GM19351 (cell line): ENCODE measurements around the gene PAM.
"Not testable (repeated sequence)": the region's sequence is repeated elsewhere in the genome, so short reads cannot be mapped to it uniquely, and the experiment has no call there.

Source experiments
- ATAC-seq: cut with Tn5 transposase; IDR thresholded peaks from one replicate; pipeline ENCODE4 v1.9.1; 2021; ENCODE audit warnings: mild to moderate bottlenecking, moderate library complexity; ENCODE audit not compliant: unreplicated experiment

Gene PAM

DNA sequence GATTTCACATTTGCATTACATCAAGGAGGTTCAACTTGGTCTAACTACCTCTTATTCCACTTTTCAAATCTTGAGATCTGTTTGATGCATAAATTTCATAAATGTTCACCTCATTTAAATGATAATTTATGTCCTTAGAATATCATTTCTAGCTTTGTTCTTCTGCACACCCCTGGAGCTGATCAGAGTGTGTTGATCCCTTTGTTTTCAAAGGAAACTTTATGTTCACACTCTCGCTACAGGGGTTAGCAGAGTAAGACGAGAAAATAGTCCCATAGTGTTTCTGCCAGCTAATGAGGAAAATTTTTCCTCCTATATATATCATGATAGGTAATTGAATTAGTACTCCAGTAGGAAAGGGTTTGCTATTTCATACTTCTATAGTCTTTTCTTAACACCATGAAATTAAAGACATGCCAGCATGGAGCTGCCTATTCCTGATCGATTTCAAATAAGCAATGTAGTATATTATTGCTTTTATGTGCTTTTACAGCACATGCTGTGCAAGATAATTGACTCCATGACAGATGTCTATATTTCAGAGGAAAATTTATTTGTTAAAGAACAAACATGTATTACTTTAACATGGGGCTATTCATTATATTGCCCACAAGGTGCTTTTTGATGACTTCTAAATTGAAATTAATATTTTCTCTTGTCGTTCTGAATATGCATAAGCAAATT lies 4.8 kb upstream of the PAM start:
- ATAC-seq = no peak

GRCh38 chr5:102751903-102752376 lies 3.2 kb upstream of the PAM start:
- ATAC-seq = not testable (repeated sequence)

DNA sequence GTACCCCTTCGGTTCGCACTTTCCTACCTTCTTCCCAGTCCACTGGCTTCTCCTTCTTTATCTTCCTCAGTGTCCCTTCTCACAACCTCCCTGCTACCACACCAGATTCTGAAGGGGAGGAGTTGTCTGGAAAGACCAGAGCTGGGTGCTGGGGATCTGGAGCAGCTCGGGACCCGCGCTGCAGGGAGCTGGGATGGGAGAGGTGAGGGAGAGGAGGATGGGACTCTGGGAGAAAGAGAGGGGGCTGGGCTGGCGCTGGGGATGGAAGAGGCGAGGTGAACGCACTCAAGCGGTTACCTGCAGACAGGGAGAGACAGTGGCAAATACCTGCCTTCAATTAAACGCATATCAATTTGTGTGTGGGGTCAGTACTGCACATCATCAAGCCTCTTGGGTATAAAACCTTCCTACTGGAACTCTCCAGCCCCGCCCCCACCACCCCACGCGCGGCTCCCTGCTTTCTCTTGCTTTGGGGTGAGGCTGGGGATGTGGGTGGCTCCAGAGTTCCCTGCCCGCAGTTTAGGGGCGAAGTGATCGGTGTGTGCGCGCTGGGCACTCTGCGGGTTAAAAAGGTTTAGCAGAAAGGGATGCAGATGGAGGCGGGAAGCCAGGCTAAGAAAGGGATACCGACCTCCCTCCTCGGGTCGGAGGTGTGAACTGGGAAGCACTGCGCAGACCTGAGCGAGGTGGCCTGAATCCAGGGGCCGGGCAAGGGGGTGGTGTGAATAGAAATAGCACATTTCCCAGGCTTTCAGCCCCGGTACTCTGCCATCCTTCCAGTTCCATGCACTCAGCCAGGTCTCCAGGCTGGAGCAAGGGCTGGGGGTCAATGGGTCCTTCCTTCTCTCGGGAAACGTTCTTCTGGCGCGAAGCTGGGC lies 977 bp upstream of the PAM start:
- ATAC-seq = no peak

GRCh38 chr5:102755686-102756371 lies 724 bp downstream of the PAM start:
- peak; percentile 69 for ATAC-seq

DNA sequence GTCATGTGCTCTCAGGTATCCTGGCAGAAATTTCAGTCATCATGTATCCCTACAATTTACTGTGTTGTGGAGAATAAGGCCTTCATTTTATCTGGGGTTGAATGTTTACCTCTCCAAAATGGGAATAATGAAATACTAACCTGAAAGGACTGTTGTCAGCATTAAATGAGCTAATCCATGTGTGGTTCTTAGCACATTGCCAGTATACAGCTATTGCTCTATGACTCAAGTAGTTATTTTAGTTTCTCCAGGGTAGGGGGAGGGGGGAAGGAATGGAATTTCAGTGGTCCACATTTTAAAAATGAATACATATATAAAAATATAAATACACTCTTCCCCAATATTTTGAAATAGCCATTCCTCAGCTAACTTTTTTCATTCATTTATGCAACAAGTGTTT lies 3.5 kb downstream of the PAM start:
- ATAC-seq = no peak

DNA sequence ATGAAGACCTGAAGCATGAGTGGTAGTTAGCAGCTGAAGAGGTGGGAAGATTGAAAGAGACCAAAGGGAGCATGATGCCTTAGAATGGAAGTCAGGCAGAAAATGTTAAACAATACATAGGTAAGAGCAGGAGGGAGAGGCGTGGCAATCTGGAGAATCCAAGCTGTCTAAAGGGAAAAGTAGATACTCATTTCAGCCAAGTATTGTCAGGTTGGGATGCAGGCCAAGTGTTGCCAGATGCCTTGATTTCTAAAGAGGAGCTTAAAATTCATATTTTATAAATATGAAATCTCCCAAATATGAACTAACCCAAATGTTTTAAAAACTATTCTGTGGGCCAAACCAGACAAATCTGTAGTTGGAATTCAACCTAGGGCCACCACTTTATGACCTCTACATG lies 4.2 kb downstream of the PAM start:
- no peak for ATAC-seq

DNA sequence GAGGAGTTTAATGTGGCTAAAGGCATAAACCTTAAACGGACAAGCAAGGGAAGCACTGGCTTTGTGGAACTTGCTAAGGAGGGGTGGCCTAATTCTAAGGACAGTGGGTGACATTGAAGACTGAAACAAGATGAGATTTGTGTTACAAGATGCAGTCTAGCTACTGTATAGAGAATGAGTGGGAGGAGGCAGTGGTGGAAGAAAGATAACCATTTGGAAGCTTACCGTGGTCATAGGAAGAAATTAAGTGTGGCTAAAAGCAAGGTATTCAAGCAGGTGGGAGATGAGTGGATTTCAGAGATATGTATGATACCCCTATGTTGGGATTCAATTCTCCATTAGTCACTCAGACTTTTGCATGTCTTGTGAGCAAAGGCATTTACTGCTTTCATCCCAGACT lies 4.6 kb downstream of the PAM start:
- no peak for ATAC-seq

DNA sequence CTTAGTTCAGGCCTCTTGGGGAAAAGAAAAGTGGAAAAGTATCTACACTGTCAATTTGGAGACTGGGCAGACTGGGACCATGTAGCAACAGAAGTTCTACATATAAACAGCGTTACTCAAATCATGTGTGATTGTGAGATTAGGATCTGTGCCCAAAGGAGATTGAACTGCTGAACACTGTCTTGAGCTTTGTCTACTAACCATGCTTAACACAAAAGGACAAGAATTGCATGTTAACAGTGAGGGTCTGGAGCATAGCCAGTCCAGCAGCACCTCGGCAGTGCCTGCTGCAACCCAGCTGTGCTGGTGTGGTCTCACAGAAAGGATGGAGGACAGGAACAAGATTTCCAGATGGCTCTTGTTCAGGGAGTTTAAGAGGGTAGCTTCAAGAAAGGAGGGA lies 5.7 kb downstream of the PAM start:
- ATAC-seq = no peak

GRCh38 chr5:102762095-102762534 lies 7.0 kb downstream of the PAM start:
- peak; percentile 69 for ATAC-seq

DNA sequence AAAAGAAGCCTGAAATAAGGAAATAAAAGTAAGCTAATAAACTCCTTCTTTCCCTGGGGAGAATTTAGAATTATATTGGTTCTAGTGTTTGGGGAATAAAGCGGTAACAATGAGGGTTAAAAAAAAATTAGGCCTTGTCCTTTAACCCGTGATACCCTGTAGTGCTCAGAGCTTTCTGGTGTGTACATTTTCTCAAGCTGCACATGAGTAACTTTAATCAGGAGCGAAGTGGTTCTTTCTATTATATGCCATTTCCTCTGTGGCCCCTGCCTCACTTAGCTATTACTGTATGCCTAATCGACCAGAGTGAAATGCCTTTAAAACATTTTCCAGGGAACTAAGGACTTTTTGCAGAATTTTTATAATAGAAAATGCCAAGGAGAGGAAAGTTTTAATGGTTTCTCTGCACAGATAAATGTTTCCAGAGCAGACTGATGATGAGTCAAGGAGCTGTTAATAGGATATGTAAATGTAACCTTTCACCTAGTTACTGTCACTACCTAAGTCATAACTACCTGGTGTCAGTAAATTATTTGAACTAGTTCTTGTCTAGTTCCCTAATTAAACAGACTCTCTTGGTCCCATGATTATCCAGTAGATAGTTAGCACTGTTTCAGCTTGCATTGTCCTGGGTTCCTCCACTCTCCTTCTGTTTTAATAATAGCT lies 7.6 kb downstream of the PAM start:
- ATAC-seq = peak; percentile 29

DNA sequence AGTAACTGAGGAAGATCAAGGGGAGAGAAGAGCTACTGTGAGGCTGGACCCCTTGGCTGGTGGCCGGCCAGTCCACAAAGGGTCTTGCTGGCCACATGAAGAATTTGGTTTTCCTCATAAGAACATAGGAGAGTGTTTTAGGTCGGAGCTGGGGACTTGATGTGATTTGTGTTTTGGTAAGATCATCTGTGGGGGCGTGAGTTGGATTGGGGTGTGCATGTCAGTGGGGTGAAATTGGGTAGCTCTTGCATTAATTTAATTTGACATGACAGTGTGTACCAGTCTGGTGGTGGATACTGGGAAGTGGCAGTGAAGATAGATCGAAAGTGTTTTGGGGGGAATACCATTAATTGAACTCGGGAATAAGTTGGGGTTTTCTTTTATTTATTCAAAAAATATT lies 8.6 kb downstream of the PAM start:
- ATAC-seq = no peak

- ATAC-seq = no peak
Observed at GRCh38 chr5:102764381-102765004, 9.4 kb downstream of the PAM start.

DNA sequence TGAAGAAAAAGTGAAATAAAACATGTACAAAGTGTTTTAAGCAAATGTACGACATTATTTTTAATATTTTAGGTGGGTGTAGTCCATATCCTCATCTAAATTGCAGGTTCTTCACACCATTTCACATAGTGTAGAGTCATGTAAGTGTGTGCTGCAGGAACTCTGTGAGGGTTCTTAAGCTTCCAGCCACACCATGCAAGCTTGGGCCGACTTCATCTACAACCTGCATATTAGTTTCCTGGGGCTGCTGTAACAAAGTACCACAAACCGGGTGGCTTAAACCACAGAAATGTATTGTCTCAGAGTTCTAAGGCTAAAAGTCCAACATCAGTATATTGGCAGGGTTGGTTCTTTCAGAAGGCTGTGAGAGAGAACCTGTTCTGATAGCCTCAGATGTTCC lies 10.2 kb downstream of the PAM start:
- no peak for ATAC-seq

DNA sequence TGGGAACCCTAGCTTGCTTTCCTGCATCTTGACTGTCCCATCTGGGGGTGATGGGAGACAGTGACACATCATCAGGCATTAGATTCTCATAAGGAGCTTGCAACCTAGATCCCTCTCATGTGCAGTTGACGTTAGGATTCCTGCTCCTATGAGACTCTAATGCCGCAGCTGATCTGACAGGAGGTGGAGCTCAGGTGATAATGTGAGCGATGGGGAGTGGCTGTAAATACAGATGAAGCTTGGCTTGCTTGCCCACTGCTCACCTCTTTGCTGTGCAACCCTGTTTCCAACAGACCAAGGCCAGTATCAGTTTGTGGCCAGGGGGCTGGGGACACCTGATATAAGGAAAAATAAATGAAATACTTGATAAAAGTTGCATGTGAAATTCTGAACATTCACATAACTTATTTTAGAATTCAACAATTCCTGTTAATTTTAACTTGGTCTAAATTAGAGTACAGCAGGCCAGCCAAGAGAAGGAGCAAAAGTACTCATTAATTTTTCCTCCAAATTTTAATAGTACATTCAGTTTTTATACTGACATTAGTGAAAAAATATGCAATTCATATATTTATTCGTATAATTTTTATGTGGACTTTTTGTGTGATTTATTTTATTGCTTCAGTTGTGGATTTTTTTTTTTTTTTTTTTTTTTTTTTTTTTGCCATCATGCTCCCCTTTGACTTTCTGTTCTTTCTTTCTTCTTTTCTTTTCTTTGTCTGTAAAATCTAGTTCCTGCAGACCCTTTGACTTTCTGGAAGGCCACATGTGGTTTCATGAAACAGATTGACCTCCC lies 11.4 kb downstream of the PAM start:
- no peak for ATAC-seq

DNA sequence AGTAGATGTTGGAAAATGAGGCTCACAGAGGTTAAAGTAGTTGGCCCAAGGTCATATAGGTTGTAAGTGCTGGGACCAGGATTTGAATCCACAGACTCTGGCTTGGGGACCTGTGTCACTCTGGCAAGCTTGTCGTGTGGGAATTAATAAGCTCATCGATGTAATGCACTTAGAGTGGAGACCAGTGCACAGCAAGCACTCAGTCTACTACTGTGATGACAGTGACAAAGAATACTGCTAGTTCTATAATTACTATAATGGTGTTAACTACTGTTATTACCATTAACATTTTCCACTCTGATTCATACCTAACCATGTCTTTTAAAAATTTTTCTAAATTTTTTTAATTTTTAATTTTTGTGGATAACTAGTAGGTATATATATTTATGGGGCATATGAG lies 12.8 kb downstream of the PAM start:
- peak; percentile 60 for ATAC-seq

- no peak for ATAC-seq
Observed at GRCh38 chr5:102770803-102771202, 15.7 kb downstream of the PAM start.

DNA sequence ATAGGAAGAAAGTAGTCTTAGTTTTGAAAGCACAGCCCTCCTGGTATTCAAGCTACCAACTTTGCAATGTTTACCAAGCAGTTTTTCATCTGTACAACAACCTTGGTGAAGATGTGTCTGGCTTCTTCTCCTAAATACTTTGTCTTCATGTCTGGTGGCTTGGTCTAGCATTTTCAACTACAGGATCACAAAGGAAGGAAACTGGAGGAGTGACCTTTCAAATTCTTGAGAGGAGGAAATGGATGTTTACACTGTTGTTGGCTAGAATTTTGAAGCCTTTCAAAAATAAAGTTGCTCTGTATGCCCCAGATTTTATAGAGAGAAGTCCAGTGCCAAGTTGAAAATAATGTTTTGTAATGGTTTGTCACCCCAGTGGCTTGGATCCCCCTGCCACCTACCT lies 16.3 kb downstream of the PAM start:
- ATAC-seq = no peak

DNA sequence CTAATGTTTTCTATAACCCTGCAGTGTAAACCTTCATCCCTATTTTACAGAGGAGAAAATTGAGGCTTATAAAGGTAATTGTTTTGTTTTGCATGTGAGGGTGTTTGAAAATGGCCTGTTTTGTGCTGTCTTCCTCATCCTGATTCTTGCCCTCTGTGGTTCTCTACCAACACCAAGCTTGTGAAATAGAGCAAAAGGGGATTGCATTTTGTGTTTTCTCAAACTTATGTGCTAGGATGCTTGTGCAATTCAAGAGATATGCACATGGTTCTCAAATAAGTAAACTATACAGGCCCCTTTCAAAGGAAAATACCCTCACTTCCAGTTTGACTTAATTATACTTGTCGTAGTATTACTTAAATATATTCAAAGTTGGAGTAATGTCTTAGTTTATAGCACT lies 17.2 kb downstream of the PAM start:
- ATAC-seq = no peak

DNA sequence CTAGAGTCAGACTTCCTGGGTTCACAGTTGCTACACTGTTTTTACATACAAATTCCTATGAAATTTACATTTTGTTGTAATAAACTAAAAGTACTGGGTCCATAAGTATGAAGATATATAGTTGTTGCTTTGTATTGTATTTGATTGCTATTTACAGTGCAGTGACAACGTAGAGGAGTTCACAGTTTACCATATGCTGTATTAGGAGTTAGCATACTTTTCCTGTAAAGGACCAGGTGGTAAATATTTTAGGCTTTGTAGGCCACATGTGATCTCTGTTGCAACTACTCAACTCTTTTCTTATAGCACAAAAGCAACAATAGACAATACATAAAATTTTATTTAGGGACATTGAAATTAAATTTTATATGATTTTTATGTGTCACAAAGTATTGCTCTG lies 18.0 kb downstream of the PAM start:
- no peak for ATAC-seq

- ATAC-seq = not testable (repeated sequence)
Observed at GRCh38 chr5:102775756-102776155, 20.7 kb downstream of the PAM start.
